HG03520 (cell line): ENCODE results near the gene ME3.

Experiments used
- ATAC-seq: cut with Tn5 transposase; IDR thresholded peaks from one replicate; pipeline ENCODE4 v1.9.1; 2021; ENCODE audit warnings: mild to moderate bottlenecking, moderate library complexity; ENCODE audit not compliant: unreplicated experiment

The ME3 gene

GRCh38 chr11:86497310-86497709, 175.1 kb downstream of the ME3 start:
- ATAC-seq = no peak

DNA sequence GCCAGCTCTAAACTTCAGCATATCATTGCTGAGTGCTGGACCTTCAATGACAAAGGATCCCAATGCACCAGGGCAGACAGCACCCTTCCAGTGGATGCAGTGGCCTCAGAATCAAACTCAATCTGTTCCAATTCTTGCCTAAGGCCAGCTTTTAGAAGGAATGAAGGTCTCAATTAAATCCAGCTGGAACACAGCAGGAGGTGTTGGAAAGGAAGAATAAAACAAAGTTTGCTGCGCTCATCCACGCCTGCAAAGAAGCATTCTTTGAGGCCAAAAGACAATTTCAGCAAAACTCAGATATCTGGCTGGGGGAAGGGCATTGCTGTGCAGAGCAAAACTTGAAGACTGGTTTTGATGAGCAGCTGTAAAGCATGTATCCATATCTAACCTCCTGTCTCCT, 177.1 kb downstream of the ME3 start:
- ATAC-seq = no peak

- ATAC-seq = no peak
Measured at GRCh38 chr11:86492370-86493010, 179.9 kb downstream of the ME3 start.

GRCh38 chr11:86491027-86491426, 181.4 kb downstream of the ME3 start:
- ATAC-seq = no peak

DNA sequence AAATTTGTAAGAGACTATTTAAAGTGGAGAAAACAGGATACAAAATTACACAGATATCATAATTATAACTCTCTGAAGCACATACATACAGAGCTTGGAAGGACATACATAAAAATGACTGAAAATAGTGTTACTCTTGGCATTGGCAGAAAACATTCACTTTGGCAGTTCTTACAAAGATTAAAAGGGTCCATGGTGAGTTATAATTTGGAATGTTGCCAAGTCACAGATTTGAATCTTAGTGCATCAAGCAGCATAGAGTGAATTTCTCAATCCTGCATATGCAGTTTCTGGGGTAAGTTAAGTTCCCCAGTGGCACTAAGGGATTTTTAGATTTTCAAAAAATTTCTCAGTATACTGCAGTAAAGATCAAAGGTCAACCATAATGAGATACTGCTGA, 181.8 kb downstream of the ME3 start:
- no peak for ATAC-seq

- no peak for ATAC-seq
Measured at GRCh38 chr11:86489442-86489841, 183.0 kb downstream of the ME3 start.

- ATAC-seq = no peak
Measured at GRCh38 chr11:86488553-86488952, 183.9 kb downstream of the ME3 start.

- ATAC-seq = no peak
Measured at GRCh38 chr11:86487671-86488070, 184.7 kb downstream of the ME3 start.

- no peak for ATAC-seq
Measured at GRCh38 chr11:86486261-86487030, 186.0 kb downstream of the ME3 start.

- ATAC-seq = no peak
Measured at GRCh38 chr11:86484795-86485166, 187.6 kb downstream of the ME3 start.

- ATAC-seq = no peak
Measured at GRCh38 chr11:86483940-86484794, 188.2 kb downstream of the ME3 start.

GRCh38 chr11:86483610-86483939, 188.8 kb downstream of the ME3 start:
- no peak for ATAC-seq

- ATAC-seq = no peak
Measured at GRCh38 chr11:86482692-86483091, 189.7 kb downstream of the ME3 start.

DNA sequence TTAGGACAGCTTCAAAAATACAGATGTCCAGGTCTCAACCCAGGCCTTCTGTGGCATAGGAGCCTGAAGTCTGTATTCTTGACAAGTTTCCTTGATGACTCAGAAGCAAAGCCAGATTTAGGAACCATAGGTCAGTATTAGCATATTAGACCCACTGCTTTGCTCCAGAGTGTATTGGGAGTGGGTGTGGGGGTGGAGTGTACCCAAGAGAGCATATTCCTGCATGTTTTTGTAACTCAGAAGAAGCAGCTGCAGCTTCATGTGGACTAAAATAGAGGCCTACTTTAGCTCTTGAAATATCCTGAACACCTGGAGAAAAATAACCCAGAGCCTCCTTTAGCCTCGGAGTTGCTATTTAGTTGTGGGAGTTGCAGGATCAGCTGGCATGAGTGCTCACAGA, 191.0 kb downstream of the ME3 start:
- ATAC-seq = no peak

DNA sequence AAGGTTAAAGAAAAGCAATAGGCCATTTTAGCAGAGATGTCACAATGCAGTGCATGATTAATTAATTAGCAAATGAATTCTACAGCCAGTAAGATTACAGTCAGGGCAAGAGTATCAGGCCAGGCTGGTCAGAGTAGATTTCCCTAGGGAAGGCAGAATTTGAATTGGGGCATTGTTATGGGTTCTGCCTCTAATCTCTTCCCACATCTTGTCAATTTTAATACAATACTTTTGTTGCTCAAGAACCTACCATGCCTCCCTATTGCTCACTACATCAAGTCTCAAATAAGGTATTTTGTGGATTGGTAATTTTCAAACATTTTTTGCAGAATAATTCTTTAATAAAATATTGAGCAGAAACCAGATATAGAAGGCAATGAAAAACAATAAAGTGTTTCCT, 194.1 kb downstream of the ME3 start:
- no peak for ATAC-seq

DNA sequence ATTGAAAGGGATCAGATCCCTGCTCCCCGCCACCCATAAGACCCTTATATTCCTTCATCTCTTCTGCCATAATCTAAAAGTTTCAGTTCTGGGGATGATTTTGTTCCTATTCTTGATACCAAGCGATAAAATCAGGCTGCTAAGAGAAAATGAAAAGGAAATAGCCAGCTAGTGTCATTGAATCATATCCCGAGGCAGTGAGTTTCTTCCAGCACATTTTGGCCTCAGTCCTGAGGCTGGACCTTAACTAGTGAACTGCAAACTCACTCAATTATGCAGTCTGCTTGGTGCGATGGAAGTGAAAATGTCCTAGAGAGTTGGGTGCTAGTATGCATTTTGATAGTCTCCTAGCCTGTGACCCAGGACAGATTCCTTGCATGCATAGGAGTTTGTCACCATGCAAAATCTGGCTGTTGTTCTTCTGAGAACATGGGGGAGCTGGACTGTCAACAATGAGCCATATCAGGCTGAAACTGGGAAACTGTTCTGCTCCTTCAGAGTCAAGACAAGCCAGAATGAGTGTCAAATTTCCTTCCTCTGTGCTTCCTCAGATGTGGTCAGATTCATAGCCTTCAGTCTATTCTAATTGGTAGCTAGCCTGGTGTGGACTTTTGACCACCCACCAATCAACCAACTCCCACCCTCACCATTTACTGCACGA, 194.8 kb downstream of the ME3 start:
- ATAC-seq = no peak

DNA sequence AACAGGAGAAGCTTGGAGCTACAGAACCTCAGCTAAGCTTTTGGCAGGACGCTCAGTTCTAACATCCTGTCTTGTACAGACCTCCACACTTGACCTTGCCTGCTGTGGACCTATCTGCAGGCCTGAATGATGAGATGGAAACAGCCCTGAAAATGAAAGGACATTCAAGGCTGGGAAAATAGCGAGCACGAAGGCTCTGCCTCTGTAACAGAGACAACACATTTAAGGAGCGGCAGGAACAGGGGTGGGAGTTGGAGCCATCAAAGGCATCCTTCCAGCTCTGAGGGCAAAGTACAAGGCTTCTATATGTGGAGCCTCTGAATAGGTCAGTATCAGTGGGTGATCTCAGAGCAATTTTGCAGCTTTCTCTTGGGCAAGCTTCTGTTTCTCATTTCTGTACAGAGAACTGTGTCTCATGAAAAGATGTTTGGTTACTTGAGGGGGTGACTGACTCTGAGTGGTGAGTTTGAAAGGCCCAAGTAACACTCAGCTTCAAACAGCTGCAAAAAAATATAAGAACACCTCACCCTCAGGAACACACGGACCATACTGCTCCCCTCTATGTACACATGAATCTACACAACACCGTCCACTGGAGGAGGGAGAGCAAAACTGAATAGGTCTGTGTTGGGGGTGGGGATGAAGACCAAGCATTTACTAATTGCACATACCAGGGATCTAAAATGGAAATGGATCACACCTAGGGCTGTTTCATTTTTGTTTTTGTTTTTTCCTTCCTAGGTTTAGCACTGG, 196.1 kb downstream of the ME3 start:
- no peak for ATAC-seq

DNA sequence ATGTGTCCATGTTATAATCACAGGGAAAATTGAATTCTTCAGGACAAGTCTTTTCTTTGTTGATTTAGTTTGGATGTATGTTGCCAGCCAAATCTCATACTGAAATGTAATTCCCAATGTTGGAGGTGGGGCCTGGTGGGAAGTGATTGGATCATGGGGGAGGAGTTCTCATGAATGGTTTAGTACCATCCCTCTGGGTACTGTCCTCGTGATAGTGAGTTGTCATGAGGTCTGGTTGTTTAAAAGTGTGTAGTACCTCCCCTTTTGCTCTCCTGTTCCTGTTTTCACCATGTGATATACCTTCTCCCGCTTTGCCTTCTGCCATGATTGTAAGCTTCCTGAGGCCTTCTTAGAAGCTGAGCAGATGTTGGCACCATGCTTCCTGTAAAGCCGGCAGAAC, 197.4 kb downstream of the ME3 start:
- ATAC-seq = no peak

GRCh38 chr11:86473991-86474833, 198.2 kb downstream of the ME3 start:
- no peak for ATAC-seq
